ENCODE results near the gene ROBO1. TPM values are rescaled to one million over a fixed set of nuclear protein-coding genes. Genes with fewer than 3 reads are reported as not detected.

Gene ROBO1
- total RNA-seq, 2 experiments from 2014 or later: 0.36 to 0.69 TPM

GRCh38 chr3:78999139-78999538 is 768.7 kb downstream of the ROBO1 start:
- no peaks in the 10 kb centered on the region for H3K4me1 ChIP-seq (ENCODE audit: insufficient read depth, low read length)
- H3K9me3 ChIP-seq (ENCODE audit: control insufficient read depth in 1 of 2, insufficient read depth in 1 of 2, low read length in 2 of 2): no peaks in the 10 kb centered on the region
- no peaks in the 10 kb centered on the region for H3K4me1 Mint-ChIP-seq (ENCODE audit: low read depth)
- ATAC-seq (ENCODE audit: poor library complexity) (no peak), DNase-seq (no peak)
- H3K9me3 Mint-ChIP-seq: peaks cover 2% of the 10 kb centered on the region
- no peaks in the 10 kb centered on the region for H3K27me3 ChIP-seq (ENCODE audit: control insufficient read depth in 1 of 2, insufficient read depth in 2 of 2, low read length in 2 of 2)
- H3K27ac ChIP-seq (ENCODE audit: low read depth in 1 of 2, low read length in 2 of 2): no peak overlapping the region
- H3K36me3 ChIP-seq (ENCODE audit: insufficient read depth, low read length): no peaks in the 10 kb centered on the region
- no peaks in the 10 kb centered on the region for H3K27me3 Mint-ChIP-seq
- H3K4me3 Mint-ChIP-seq: no peak overlapping the region
- H3K36me3 Mint-ChIP-seq (ENCODE audit: low read depth): no peaks in the 10 kb centered on the region
- no peak overlapping the region for H3K27ac Mint-ChIP-seq
- ChIA-PET POLR2A (no interaction called here), CTCF (no interaction called here)
- no peak for TF ChIP-seq CTCF (IDR thresholded peaks at IDR 0.05)
- no peak overlapping the region for H3K4me3 ChIP-seq (ENCODE audit: low read length)
- intact Hi-C loops (cut with DNase I, micrococcal nuclease): no loop called here

- ATAC-seq (ENCODE audit: poor library complexity) (no peak), DNase-seq (no peak)
- Histone ChIP-seq H3K27ac (ENCODE audit: low read depth in 1 of 2, low read length in 2 of 2) (no peak overlapping the region), H3K4me3 (ENCODE audit: low read length) (no peak overlapping the region), H3K36me3 (ENCODE audit: insufficient read depth, low read length) (no peaks in the 10 kb centered on the region), H3K27me3 (ENCODE audit: control insufficient read depth in 1 of 2, insufficient read depth in 2 of 2, low read length in 2 of 2) (no peaks in the 10 kb centered on the region), H3K9me3 (ENCODE audit: control insufficient read depth in 1 of 2, insufficient read depth in 1 of 2, low read length in 2 of 2) (peaks cover 0 to 4% of the 10 kb centered on the region in 2 experiments), H3K4me1 (ENCODE audit: insufficient read depth, low read length) (no peaks in the 10 kb centered on the region)
- CTCF ChIA-PET: no interaction called here
- Mint-ChIP-seq H3K4me1 (ENCODE audit: low read depth) (no peaks in the 10 kb centered on the region), H3K36me3 (ENCODE audit: low read depth) (no peaks in the 10 kb centered on the region), H3K4me3 (no peak overlapping the region), H3K27me3 (no peaks in the 10 kb centered on the region), H3K27ac (no peak overlapping the region), H3K9me3 (peaks cover 7% of the 10 kb centered on the region)
- POLR2A ChIA-PET: no interaction called here
- intact Hi-C loops (cut with DNase I, micrococcal nuclease): no loop called here
- no peak for TF ChIP-seq CTCF (IDR thresholded peaks at IDR 0.05)
Measured at GRCh38 chr3:78995087-78995486, 772.7 kb downstream of the ROBO1 start.

- no peaks in the 10 kb centered on the region for H3K4me1 Mint-ChIP-seq (ENCODE audit: low read depth)
- intact Hi-C loops (cut with DNase I, micrococcal nuclease): no loop called here
- H3K4me3 Mint-ChIP-seq: no peak overlapping the region
- CTCF ChIA-PET: no interaction called here
- H3K36me3 Mint-ChIP-seq (ENCODE audit: low read depth): no peaks in the 10 kb centered on the region
- ATAC-seq (ENCODE audit: poor library complexity): no peak
- no peak for TF ChIP-seq CTCF (IDR thresholded peaks at IDR 0.05)
- no peak for DNase-seq
- H3K27me3 Mint-ChIP-seq: no peaks in the 10 kb centered on the region
- no peak overlapping the region for H3K27ac Mint-ChIP-seq
- peaks cover 7% of the 10 kb centered on the region for H3K9me3 Mint-ChIP-seq
- peaks cover 0 to 4% of the 10 kb centered on the region in 2 experiments for H3K9me3 ChIP-seq (ENCODE audit: control insufficient read depth in 1 of 2, insufficient read depth in 1 of 2, low read length in 2 of 2)
- no peaks in the 10 kb centered on the region for H3K36me3 ChIP-seq (ENCODE audit: insufficient read depth, low read length)
- H3K4me1 ChIP-seq (ENCODE audit: insufficient read depth, low read length): no peaks in the 10 kb centered on the region
- H3K4me3 ChIP-seq (ENCODE audit: low read length): no peak overlapping the region
- POLR2A ChIA-PET: no interaction called here
- no peaks in the 10 kb centered on the region for H3K27me3 ChIP-seq (ENCODE audit: control insufficient read depth in 1 of 2, insufficient read depth in 2 of 2, low read length in 2 of 2)
- H3K27ac ChIP-seq (ENCODE audit: low read depth in 1 of 2, low read length in 2 of 2): no peak overlapping the region
Measured at GRCh38 chr3:78994174-78995027, 773.4 kb downstream of the ROBO1 start.

Measured in CD4-positive, alpha-beta T cell (primary cell).